Endodermal cell (in vitro differentiated cells): ENCODE results near the gene WDR86. TPM values are rescaled to one million over a fixed set of nuclear protein-coding genes. Genes with fewer than 3 reads are reported as not detected.

Experiments
- DNase-seq: peaks from one replicate; pipeline ENCODE4 v3.0.0-alpha.2; 2017
- H3K27ac ChIP-seq: 2 replicates; pipeline ENCODE4 v1.5.1; 2013; ENCODE audit warnings: mild to moderate bottlenecking, low read depth, low read length, moderate library complexity
- H3K27me3 ChIP-seq: 2 replicates; pipeline ENCODE4 v1.6.1; 2013; ENCODE audit warnings: mild to moderate bottlenecking, low read length, moderate library complexity; ENCODE audit not compliant: insufficient read depth, control insufficient read depth, poor library complexity, severe bottlenecking
- H3K36me3 ChIP-seq: 2 replicates; pipeline ENCODE4 v1.7.0; 2013; ENCODE audit warnings: mild to moderate bottlenecking, low read length, moderate library complexity; ENCODE audit not compliant: control insufficient read depth, insufficient read depth
- H3K4me1 ChIP-seq: one replicate; pipeline ENCODE4 v1.7.0; 2013; ENCODE audit warnings: low read length; ENCODE audit not compliant: control insufficient read depth, insufficient read depth
- H3K4me3 ChIP-seq: 2 replicates; pipeline ENCODE4 v1.5.1; 2013; ENCODE audit warnings: mild to moderate bottlenecking, low read length, moderate library complexity
- H3K9ac ChIP-seq: 2 replicates; pipeline ENCODE4 v1.6.1; 2013; ENCODE audit warnings: mild to moderate bottlenecking, low read length, moderate library complexity; ENCODE audit not compliant: poor library complexity, severe bottlenecking; ENCODE audit errors: extremely low read depth
- H3K9me3 ChIP-seq: 2 replicates; pipeline ENCODE4 v1.6.1; 2013; ENCODE audit warnings: mild to moderate bottlenecking, low read length, moderate library complexity; ENCODE audit not compliant: control insufficient read depth
- H3K27ac Mint-ChIP-seq: 2 replicates; pipeline ENCODE4 v1.8.0; 2020; ENCODE audit warnings: mixed read lengths
- H3K27me3 Mint-ChIP-seq: 2 replicates; pipeline ENCODE4 v1.8.0; 2021; ENCODE audit warnings: mild to moderate bottlenecking, mixed read lengths; ENCODE audit not compliant: insufficient read depth
- H3K36me3 Mint-ChIP-seq: 2 replicates; pipeline ENCODE4 v1.8.0; 2020; ENCODE audit warnings: low read depth, mixed read lengths
- H3K4me1 Mint-ChIP-seq: 2 replicates; pipeline ENCODE4 v1.8.0; 2020; ENCODE audit warnings: mixed read lengths
- H3K4me3 Mint-ChIP-seq: 2 replicates; pipeline ENCODE4 v1.8.0; 2020; ENCODE audit warnings: mild to moderate bottlenecking, moderate library complexity, mixed read lengths
- H3K9me3 Mint-ChIP-seq: 2 replicates; pipeline ENCODE4 v1.8.0; 2020; ENCODE audit warnings: mild to moderate bottlenecking, mixed read lengths
- CTCF ChIP-seq: fragments of 200-600 bp; sonication (generic); conservative IDR thresholded peaks from 2 replicates; pipeline ENCODE4 v1.5.0; 2021; ENCODE audit warnings: antibody characterized with exemption, mild to moderate bottlenecking
- WGBS, 2 experiments: methylation state at CpG; one replicate each; pipeline versions ENCODE4 v1.1.5 to v1.1.7; 2013; ENCODE audit warnings: missing lambda C conversion rate in 2 of 2, mixed read lengths in 1 of 2; ENCODE audit not compliant: insufficient coverage in 1 of 2, insufficient read length in 1 of 2; 5-methylcytosine and 5-hydroxymethylcytosine counted together
- total RNA-seq, 2 donors: library from RNA; stranded (reverse); fragmentation: NEBNext Ultra II Directional in 1 of 2; extraction: Animal tissue kit (Norgen Biotek cat#: 25700) in 1 of 2; gene quantifications; 2 replicates in 1 of 2; 3 replicates in 1 of 2; pipeline ENCODE4 v1.2.1, GENCODE V29; 2021

The WDR86 gene
- total RNA-seq, 2 donors from 2014 or later, result 83.3 to 94.2 TPM

DNA sequence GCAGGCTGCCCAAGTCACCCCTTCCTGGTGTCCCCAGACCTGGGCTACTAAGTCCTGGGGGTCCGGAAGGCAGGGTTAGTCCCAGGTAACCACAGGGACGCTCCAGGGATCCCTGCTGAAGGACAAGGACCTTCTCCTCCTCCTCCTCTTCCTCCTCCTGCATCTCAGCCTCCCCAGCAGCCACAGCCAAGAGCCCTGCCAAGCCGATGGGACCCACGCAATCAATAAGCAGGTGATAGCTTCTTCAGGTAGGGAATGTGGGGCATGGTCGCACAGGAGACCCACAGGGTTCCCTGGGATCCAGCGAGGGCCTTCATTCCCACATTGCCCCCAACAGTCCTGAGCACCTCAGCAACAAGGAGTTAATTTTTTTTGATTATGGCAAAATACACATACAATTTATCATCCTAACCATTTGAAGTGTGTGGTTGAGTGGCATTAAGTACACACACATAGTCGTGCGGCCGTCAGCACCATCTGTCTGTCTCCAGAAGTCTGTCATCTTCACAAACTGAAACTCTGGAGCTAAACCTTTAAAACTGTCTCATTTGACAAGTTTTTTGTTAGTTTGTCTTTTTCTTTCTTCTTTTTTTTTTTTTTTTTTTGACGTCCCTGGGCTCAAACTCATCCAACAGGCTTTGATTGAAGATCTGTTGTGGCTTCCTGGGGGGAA, 18.0 kb upstream of the WDR86 start:
- Mint-ChIP-seq H3K4me3 (peak overlapping the region; percentile 30), H3K4me1 (peaks cover 61% of the 10 kb centered on the region), H3K27me3 (no peaks in the 10 kb centered on the region), H3K27ac (peak overlapping the region; percentile 90), H3K9me3 (no peaks in the 10 kb centered on the region), H3K36me3 (no peaks in the 10 kb centered on the region)
- TF ChIP-seq CTCF, result no peak
- Histone ChIP-seq H3K4me1 (peaks cover 25% of the 10 kb centered on the region), H3K9ac (no peak overlapping the region), H3K9me3 (no peaks in the 10 kb centered on the region), H3K27ac (no peak overlapping the region), H3K27me3 (no peaks in the 10 kb centered on the region), H3K4me3 (no peak overlapping the region), H3K36me3 (no peaks in the 10 kb centered on the region)
- whole genome bisulfite sequencing, 2 experiments, result 89 to 90% methylated on average over 5 to 10 of the region's 10 CpGs
- no peak for DNase-seq

DNA sequence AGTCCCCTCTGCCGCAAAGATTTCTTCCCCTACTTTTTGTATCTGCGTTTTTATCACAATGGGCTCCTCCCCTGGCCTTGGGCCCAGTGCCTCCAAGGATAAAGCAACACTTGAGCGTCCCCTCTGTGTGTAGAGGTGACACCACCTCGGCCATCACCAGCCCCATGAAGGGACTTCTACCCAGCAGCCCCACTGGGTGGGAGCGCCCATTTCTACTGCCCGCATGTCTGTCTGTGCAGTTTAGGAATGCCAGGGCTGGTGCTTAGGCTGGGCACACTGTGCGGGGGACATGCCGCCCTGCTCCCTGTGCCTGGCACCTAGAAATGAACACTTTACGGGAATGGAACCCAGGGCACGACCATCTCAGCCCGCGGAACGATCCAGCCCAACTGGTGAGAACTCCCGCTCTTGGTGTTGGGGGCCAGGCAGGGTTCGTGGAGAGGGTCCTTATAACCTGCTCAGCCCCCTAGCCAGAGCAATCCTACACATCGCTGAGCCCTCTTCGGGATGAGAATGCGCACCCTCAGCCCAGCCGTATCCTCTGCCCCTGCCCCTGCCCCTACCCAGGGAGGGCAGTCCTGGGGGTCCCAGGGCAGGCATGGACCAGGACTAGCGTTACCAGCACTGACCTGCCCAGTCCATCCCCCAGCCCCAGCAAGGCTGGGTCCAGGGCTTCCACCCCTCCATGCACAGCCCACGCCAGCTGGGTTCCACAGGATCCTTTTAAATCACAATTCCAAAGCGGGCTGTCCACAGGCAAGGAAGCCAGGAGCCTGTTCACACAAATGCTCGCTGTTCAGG, 17.3 kb upstream of the WDR86 start:
- no peak overlapping the region for H3K27ac ChIP-seq
- H3K27ac Mint-ChIP-seq, result peak overlapping the region; percentile 2
- peaks cover 31% of the 10 kb centered on the region for H3K4me1 ChIP-seq
- DNase-seq, result no peak
- H3K36me3 ChIP-seq, result no peaks in the 10 kb centered on the region
- peaks cover under 1% of the 10 kb centered on the region for H3K36me3 Mint-ChIP-seq
- no peak overlapping the region for H3K4me3 ChIP-seq
- no peak overlapping the region for H3K9ac ChIP-seq
- H3K9me3 ChIP-seq, result peaks cover 4% of the 10 kb centered on the region
- TF ChIP-seq CTCF, result no peak
- no peaks in the 10 kb centered on the region for H3K27me3 ChIP-seq
- H3K9me3 Mint-ChIP-seq, result peaks cover 3% of the 10 kb centered on the region
- peaks cover 1% of the 10 kb centered on the region for H3K27me3 Mint-ChIP-seq
- no peak overlapping the region for H3K4me3 Mint-ChIP-seq
- H3K4me1 Mint-ChIP-seq, result peaks cover 68% of the 10 kb centered on the region
- 94 to 95% methylated on average over 13 to 23 of the region's 23 CpGs for WGBS, 2 experiments

DNA sequence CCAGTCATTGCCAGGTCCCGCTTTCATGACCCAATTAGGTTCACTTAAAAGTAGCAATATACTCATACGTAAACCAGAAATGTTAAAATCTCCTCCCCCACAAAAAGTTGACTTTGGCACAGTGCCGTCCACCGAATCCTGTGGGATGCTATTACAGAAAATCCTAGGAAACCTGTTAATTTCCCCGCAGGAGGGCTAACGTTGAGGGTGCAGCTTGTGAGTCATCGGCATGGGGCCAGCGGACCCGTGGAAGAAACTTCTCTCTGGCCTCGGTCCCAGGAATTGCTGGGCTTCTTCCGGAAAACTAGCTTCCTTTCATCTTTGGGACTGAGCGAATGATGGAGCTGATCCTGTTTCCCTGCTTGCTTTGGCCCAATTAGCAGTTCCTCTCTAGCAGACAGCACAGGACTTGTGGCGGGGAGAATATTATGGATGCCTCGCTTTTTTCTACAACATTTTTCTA, 16.6 kb upstream of the WDR86 start:
- Histone ChIP-seq H3K4me1 (peaks cover 34% of the 10 kb centered on the region), H3K9me3 (peaks cover 11% of the 10 kb centered on the region), H3K36me3 (no peaks in the 10 kb centered on the region), H3K9ac (no peak overlapping the region), H3K4me3 (no peak overlapping the region), H3K27me3 (no peaks in the 10 kb centered on the region), H3K27ac (no peak overlapping the region)
- H3K36me3 Mint-ChIP-seq, result peaks cover 4% of the 10 kb centered on the region
- no peak for TF ChIP-seq CTCF
- H3K27ac Mint-ChIP-seq, result peak overlapping the region; percentile 2
- no peak for DNase-seq
- peaks cover 6% of the 10 kb centered on the region for H3K27me3 Mint-ChIP-seq
- H3K9me3 Mint-ChIP-seq, result peaks cover 10% of the 10 kb centered on the region
- WGBS, 2 experiments, result 76 to 82% methylated on average over 8 to 14 of the region's 14 CpGs
- no peak overlapping the region for H3K4me3 Mint-ChIP-seq
- H3K4me1 Mint-ChIP-seq, result peaks cover 73% of the 10 kb centered on the region
